GM23338 (cell line): Measurements from ENCODE around the gene ZNF670.

ENCODE experiments used
- CREB1 ChIP-seq: fragments of 250-450 bp; sonication (Bioruptor Pico); IDR thresholded peaks from 2 replicates; pipeline ENCODE4 v1.5.0; 2020; ENCODE audit warnings: low read depth, mild to moderate bottlenecking, moderate library complexity
- EZH2 ChIP-seq: fragments of 200-600 bp; sonication (generic); IDR thresholded peaks from one replicate; pipeline ENCODE4 v1.8.0; 2017; ENCODE audit warnings: antibody characterized with exemption, mild to moderate bottlenecking, low read depth; ENCODE audit not compliant: unreplicated experiment
- EZH2phosphoT487 ChIP-seq: fragments of 200-600 bp; sonication (generic); IDR thresholded peaks from one replicate; pipeline ENCODE4 v1.8.1; 2018; ENCODE audit warnings: antibody characterized with exemption; ENCODE audit not compliant: unreplicated experiment
- JUNB ChIP-seq: IDR thresholded peaks from one replicate; pipeline ENCODE4 v1.6.1; 2016; ENCODE audit warnings: antibody characterized with exemption; ENCODE audit not compliant: unreplicated experiment
- NANOG ChIP-seq: IDR thresholded peaks from 2 replicates; pipeline ENCODE4 v1.6.1; 2016; ENCODE audit warnings: antibody characterized with exemption, borderline replicate concordance
- POLR2AphosphoS5 ChIP-seq: IDR thresholded peaks from 2 replicates; pipeline ENCODE4 v1.6.1; 2016; ENCODE audit warnings: antibody characterized with exemption, low read depth
- STAT1 ChIP-seq: IDR thresholded peaks from one replicate; pipeline ENCODE4 v1.6.1; 2016; ENCODE audit warnings: antibody characterized with exemption; ENCODE audit not compliant: unreplicated experiment
- ZNF114 ChIP-seq: fragments of 250-450 bp; sonication (Bioruptor Pico); IDR thresholded peaks from 2 replicates; pipeline ENCODE4 v1.5.0; 2020; ENCODE audit warnings: mild to moderate bottlenecking, moderate library complexity
- ZNF331 ChIP-seq: fragments of 250-450 bp; sonication (Bioruptor Pico); IDR thresholded peaks from 2 replicates; pipeline ENCODE4 v1.5.0; 2020; ENCODE audit warnings: low read depth, mild to moderate bottlenecking, moderate library complexity
- TF ChIP-seq, protein P1 (sequence below), 2 experiments: fragments of 200-600 bp in 1 of 2; sonication (generic) in 1 of 2; conservative IDR thresholded peaks; 2 replicates each; pipeline versions ENCODE4 v1.5.1 to v1.6.1; 2016 to 2017; ENCODE audit warnings: antibody characterized with exemption in 2 of 2, low read depth in 2 of 2, mild to moderate bottlenecking in 2 of 2, moderate library complexity in 1 of 2
- TF ChIP-seq, protein P2 (sequence below): IDR thresholded peaks from one replicate; pipeline ENCODE4 v1.6.1; 2018; ENCODE audit warnings: antibody characterized with exemption; ENCODE audit not compliant: unreplicated experiment
- TF ChIP-seq, protein P3 (sequence below): IDR thresholded peaks from 2 replicates; pipeline ENCODE4 v1.6.1; 2016; ENCODE audit warnings: antibody characterized with exemption
- TF ChIP-seq, protein P4 (sequence below): fragments of 250-450 bp; sonication (Bioruptor Pico); IDR thresholded peaks from 2 replicates; pipeline ENCODE4 v1.5.0; 2020; ENCODE audit warnings: mild to moderate bottlenecking, moderate library complexity

DNA sequence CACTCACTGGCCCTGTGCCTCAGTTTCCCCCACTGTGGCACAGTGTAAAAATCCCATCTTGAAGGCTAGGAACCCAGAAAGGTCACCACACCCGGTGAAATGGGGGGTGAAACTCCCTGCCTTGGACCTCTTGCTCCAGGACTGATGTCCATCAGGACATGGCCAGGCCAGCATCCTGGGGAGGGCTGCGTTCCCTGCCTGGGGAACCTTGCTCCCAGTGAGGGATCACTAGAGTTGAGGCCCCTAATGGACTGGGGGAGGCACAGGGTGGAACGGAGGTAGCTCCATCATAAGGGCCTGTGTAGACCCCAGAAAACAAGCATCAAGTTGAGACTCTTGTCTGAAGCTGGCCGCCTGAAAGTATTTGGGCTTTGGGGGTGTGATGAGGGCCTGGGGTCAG lies 10.4 kb upstream of the ZNF670 start:
- TF ChIP-seq, protein P1, sequence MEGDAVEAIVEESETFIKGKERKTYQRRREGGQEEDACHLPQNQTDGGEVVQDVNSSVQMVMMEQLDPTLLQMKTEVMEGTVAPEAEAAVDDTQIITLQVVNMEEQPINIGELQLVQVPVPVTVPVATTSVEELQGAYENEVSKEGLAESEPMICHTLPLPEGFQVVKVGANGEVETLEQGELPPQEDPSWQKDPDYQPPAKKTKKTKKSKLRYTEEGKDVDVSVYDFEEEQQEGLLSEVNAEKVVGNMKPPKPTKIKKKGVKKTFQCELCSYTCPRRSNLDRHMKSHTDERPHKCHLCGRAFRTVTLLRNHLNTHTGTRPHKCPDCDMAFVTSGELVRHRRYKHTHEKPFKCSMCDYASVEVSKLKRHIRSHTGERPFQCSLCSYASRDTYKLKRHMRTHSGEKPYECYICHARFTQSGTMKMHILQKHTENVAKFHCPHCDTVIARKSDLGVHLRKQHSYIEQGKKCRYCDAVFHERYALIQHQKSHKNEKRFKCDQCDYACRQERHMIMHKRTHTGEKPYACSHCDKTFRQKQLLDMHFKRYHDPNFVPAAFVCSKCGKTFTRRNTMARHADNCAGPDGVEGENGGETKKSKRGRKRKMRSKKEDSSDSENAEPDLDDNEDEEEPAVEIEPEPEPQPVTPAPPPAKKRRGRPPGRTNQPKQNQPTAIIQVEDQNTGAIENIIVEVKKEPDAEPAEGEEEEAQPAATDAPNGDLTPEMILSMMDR (conservative IDR thresholded peaks at IDR 0.05; ENCODE audit: low read depth in 2 of 2): no peak
- TF ChIP-seq POLR2AphosphoS5: no peak
- TF ChIP-seq EZH2phosphoT487: no peak
- TF ChIP-seq ZNF331 (CRISPR knock-in tag): no peak
- TF ChIP-seq, protein P2, sequence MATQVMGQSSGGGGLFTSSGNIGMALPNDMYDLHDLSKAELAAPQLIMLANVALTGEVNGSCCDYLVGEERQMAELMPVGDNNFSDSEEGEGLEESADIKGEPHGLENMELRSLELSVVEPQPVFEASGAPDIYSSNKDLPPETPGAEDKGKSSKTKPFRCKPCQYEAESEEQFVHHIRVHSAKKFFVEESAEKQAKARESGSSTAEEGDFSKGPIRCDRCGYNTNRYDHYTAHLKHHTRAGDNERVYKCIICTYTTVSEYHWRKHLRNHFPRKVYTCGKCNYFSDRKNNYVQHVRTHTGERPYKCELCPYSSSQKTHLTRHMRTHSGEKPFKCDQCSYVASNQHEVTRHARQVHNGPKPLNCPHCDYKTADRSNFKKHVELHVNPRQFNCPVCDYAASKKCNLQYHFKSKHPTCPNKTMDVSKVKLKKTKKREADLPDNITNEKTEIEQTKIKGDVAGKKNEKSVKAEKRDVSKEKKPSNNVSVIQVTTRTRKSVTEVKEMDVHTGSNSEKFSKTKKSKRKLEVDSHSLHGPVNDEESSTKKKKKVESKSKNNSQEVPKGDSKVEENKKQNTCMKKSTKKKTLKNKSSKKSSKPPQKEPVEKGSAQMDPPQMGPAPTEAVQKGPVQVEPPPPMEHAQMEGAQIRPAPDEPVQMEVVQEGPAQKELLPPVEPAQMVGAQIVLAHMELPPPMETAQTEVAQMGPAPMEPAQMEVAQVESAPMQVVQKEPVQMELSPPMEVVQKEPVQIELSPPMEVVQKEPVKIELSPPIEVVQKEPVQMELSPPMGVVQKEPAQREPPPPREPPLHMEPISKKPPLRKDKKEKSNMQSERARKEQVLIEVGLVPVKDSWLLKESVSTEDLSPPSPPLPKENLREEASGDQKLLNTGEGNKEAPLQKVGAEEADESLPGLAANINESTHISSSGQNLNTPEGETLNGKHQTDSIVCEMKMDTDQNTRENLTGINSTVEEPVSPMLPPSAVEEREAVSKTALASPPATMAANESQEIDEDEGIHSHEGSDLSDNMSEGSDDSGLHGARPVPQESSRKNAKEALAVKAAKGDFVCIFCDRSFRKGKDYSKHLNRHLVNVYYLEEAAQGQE: no peak
- TF ChIP-seq EZH2: no peak
- no peak for TF ChIP-seq CREB1 (CRISPR knock-in tag)
- TF ChIP-seq JUNB: no peak
- TF ChIP-seq STAT1: no peak
- TF ChIP-seq, protein P3, sequence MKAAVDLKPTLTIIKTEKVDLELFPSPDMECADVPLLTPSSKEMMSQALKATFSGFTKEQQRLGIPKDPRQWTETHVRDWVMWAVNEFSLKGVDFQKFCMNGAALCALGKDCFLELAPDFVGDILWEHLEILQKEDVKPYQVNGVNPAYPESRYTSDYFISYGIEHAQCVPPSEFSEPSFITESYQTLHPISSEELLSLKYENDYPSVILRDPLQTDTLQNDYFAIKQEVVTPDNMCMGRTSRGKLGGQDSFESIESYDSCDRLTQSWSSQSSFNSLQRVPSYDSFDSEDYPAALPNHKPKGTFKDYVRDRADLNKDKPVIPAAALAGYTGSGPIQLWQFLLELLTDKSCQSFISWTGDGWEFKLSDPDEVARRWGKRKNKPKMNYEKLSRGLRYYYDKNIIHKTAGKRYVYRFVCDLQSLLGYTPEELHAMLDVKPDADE: no peak
- TF ChIP-seq NANOG: no peak
- TF ChIP-seq ZNF114 (CRISPR knock-in tag): no peak
- TF ChIP-seq, protein P4, sequence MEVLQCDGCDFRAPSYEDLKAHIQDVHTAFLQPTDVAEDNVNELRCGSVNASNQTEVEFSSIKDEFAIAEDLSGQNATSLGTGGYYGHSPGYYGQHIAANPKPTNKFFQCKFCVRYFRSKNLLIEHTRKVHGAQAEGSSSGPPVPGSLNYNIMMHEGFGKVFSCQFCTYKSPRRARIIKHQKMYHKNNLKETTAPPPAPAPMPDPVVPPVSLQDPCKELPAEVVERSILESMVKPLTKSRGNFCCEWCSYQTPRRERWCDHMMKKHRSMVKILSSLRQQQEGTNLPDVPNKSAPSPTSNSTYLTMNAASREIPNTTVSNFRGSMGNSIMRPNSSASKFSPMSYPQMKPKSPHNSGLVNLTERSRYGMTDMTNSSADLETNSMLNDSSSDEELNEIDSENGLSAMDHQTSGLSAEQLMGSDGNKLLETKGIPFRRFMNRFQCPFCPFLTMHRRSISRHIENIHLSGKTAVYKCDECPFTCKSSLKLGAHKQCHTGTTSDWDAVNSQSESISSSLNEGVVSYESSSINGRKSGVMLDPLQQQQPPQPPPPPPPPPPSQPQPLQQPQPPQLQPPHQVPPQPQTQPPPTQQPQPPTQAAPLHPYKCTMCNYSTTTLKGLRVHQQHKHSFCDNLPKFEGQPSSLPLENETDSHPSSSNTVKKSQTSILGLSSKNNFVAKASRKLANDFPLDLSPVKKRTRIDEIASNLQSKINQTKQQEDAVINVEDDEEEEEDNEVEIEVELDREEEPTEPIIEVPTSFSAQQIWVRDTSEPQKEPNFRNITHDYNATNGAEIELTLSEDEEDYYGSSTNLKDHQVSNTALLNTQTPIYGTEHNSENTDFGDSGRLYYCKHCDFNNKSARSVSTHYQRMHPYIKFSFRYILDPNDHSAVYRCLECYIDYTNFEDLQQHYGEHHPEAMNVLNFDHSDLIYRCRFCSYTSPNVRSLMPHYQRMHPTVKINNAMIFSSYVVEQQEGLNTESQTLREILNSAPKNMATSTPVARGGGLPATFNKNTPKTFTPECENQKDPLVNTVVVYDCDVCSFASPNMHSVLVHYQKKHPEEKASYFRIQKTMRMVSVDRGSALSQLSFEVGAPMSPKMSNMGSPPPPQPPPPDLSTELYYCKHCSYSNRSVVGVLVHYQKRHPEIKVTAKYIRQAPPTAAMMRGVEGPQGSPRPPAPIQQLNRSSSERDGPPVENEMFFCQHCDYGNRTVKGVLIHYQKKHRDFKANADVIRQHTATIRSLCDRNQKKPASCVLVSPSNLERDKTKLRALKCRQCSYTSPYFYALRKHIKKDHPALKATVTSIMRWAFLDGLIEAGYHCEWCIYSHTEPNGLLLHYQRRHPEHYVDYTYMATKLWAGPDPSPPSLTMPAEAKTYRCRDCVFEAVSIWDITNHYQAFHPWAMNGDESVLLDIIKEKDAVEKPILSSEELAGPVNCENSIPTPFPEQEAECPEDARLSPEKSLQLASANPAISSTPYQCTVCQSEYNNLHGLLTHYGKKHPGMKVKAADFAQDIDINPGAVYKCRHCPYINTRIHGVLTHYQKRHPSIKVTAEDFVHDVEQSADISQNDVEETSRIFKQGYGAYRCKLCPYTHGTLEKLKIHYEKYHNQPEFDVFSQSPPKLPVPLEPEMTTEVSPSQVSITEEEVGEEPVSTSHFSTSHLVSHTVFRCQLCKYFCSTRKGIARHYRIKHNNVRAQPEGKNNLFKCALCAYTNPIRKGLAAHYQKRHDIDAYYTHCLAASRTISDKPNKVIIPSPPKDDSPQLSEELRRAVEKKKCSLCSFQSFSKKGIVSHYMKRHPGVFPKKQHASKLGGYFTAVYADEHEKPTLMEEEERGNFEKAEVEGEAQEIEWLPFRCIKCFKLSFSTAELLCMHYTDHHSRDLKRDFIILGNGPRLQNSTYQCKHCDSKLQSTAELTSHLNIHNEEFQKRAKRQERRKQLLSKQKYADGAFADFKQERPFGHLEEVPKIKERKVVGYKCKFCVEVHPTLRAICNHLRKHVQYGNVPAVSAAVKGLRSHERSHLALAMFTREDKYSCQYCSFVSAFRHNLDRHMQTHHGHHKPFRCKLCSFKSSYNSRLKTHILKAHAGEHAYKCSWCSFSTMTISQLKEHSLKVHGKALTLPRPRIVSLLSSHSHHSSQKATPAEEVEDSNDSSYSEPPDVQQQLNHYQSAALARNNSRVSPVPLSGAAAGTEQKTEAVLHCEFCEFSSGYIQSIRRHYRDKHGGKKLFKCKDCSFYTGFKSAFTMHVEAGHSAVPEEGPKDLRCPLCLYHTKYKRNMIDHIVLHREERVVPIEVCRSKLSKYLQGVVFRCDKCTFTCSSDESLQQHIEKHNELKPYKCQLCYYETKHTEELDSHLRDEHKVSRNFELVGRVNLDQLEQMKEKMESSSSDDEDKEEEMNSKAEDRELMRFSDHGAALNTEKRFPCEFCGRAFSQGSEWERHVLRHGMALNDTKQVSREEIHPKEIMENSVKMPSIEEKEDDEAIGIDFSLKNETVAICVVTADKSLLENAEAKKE (CRISPR knock-in tag): no peak
